K562 (cell line): ENCODE results near the gene HSDL2. TPM values are rescaled to one million over a fixed set of nuclear protein-coding genes. Genes with fewer than 3 reads are reported as not detected.

Experiments
- ARID4B ChIP-seq: sonication (generic); formaldehyde crosslinking; IDR thresholded peaks from 2 replicates; pipeline ENCODE4 v1.8.0; 2022; ENCODE audit warnings: mild to moderate bottlenecking, missing genetic modification reagents
- CXXC5 ChIP-seq: fragments of 250-450 bp; sonication (Bioruptor Pico); IDR thresholded peaks from 2 replicates; pipeline ENCODE4 v1.8.0; 2022; ENCODE audit warnings: inconsistent platforms, mild to moderate bottlenecking, moderate library complexity
- ELK1 ChIP-seq: sonication (generic); formaldehyde crosslinking; IDR thresholded peaks from 2 replicates; pipeline ENCODE4 v1.8.1; 2022; ENCODE audit warnings: missing genetic modification reagents
- NCOA6 ChIP-seq: fragments of 450-650 bp; IDR thresholded peaks from 2 replicates; pipeline ENCODE4 v1.6.1; 2017; ENCODE audit warnings: mild to moderate bottlenecking
- PHF8 ChIP-seq: fragments of 200-600 bp; sonication (generic); IDR thresholded peaks from 2 replicates; pipeline ENCODE4 v1.6.1; 2012; ENCODE audit warnings: mixed run types, mild to moderate bottlenecking, inconsistent platforms, low read length, moderate library complexity, borderline replicate concordance
- PRDM10 ChIP-seq: fragments of 450-650 bp; IDR thresholded peaks from 2 replicates; pipeline ENCODE4 v1.6.1; 2018; ENCODE audit not compliant: partially characterized antibody
- SOX6 ChIP-seq: fragments of 450-650 bp; IDR thresholded peaks from 2 replicates; pipeline ENCODE4 v1.6.1; 2014; ENCODE audit warnings: mild to moderate bottlenecking
- SREBF1 ChIP-seq: fragments of 150-350 bp; IDR thresholded peaks from 2 replicates; pipeline ENCODE4 v1.6.1; 2014; ENCODE audit warnings: antibody characterized with exemption, low read depth, low read length, borderline replicate concordance
- TAF9B ChIP-seq: fragments of 450-650 bp; IDR thresholded peaks from 2 replicates; pipeline ENCODE4 v1.6.1; 2018; ENCODE audit warnings: mild to moderate bottlenecking; ENCODE audit not compliant: partially characterized antibody
- YY1 ChIP-seq, 3 experiments: IDR thresholded peaks; 2 replicates each; pipeline ENCODE4 v1.6.1; 2011; ENCODE audit warnings: low read length in 2 of 3, mild to moderate bottlenecking in 2 of 3, moderate library complexity in 2 of 3, borderline replicate concordance in 1 of 3, control low read depth in 1 of 3, low read depth in 1 of 3; ENCODE audit not compliant: insufficient read depth in 3 of 3, insufficient replicate concordance in 2 of 3, control insufficient read depth in 1 of 3, insufficient read length in 1 of 3; ENCODE audit errors: extremely low read depth in 1 of 3
- ZBTB7A ChIP-seq: IDR thresholded peaks from 2 replicates; pipeline ENCODE4 v1.6.1; 2011; ENCODE audit warnings: low read depth, mild to moderate bottlenecking, low read length, moderate library complexity, borderline replicate concordance; ENCODE audit not compliant: control insufficient read depth
- ZNF316 ChIP-seq: fragments of 450-650 bp; IDR thresholded peaks from 2 replicates; pipeline ENCODE4 v1.6.1; 2016
- ZNF354B ChIP-seq: fragments of 250-450 bp; sonication (Bioruptor Pico); IDR thresholded peaks from 2 replicates; pipeline ENCODE4 v1.4.0; 2020
- ZNF589 ChIP-seq: fragments of 200-800 bp; sonication (Bioruptor generic); IDR thresholded peaks from 2 replicates; pipeline ENCODE4 v1.6.1; 2016; ENCODE audit warnings: low read depth, missing genetic modification characterization, missing compliant biosample characterization
- polyA plus RNA-seq, 8 experiments: library from polyadenylated mRNA; depleted of rRNA in 4 of 8; stranded (reverse) in 5 of 8; unstranded in 3 of 8; fragments of >200 nt; fragmentation: Nextera tagmentation in 2 of 8; fragmentation: Illumina TruSeq in 1 of 8; extraction: Ambion mirVana in 2 of 8; extraction: Trizol in 1 of 8; gene quantifications; 2 replicates each; pipeline versions ENCODE4 v1.2.1 to v1.2.3, GENCODE V29; 2011 to 2014; ENCODE audit warnings: inconsistent platforms in 1 of 8, missing spikeins in 1 of 8
- total RNA-seq, 7 experiments: library from RNA; depleted of rRNA in 6 of 7; stranded (reverse); fragments of >200 nt in 6 of 7; fragmentation: Illumina TruSeq in 2 of 7; extraction: Trizol in 2 of 7; gene quantifications; 2 replicates each; pipeline versions ENCODE4 v1.2.1 to v1.2.3, GENCODE V29; 2011 to 2021; ENCODE audit warnings: low replicate concordance in 1 of 7
- TF ChIP-seq, protein P1 (sequence below), 2 experiments: IDR thresholded peaks; 2 replicates each; pipeline ENCODE4 v1.6.1; 2011; ENCODE audit warnings: borderline replicate concordance in 1 of 2, control low read depth in 1 of 2, low read depth in 1 of 2, low read length in 1 of 2, mild to moderate bottlenecking in 1 of 2, mixed read lengths in 1 of 2, moderate library complexity in 1 of 2; ENCODE audit not compliant: insufficient read depth in 1 of 2, insufficient read length in 1 of 2, poor library complexity in 1 of 2, severe bottlenecking in 1 of 2; ENCODE audit errors: extremely low read depth in 1 of 2

HSDL2 gene
- total and polyA plus RNA-seq, 9 of the 15 experiments (the other 6 are each of a cell fraction or from before 2014, with no cell fraction given), result 22.8 to 74.1 (median 35.6) TPM

DNA sequence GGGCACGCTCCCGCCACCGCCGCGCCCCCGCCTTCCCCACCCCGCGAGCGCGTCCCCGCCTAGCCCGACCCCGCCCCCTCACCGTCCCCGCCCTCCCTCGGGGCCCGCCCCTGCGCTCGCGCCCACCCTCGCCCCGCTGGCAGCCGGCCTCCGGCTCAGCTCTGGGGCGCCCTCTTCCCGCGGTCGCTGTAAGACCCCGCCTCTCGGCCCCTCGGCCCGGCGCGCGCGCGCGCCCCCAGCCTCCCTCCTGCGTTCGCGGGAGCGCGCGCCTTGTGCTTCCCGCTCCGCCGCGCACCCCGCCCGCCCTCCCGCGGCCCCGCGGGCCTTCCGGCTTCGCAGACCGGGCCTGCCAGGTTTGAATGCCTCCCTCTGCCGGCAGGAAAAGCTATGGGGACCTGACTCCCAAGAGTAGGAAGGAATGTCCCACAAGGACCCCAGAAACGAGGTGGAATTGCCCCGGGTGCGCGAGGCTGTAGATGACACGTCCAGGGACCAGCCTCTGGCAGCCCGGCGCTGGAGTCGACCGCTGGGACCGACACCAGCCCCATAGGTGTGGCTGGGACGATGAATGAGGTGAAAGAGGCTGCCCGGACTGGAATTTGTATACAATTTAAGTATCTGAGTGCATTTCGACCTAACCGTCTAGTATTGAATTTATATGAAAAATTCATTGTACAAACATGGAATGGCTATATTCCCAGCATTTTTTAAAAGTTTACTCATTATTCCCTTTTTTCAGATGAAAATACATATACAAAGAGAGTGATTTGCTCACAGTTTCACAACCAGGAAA, 46.1 kb upstream of the HSDL2 start (continued):
- no peak for TF ChIP-seq ELK1 (CRISPR knock-in tag)
- no peak for TF ChIP-seq SREBF1
- no peak for TF ChIP-seq ZNF354B (CRISPR knock-in tag)
- TF ChIP-seq ZNF589 (CRISPR knock-in tag), result peak; percentile 91
- peak; percentile 14; the same call in 1 of the 2 replicates for TF ChIP-seq SOX6
- peak; percentile 10 for TF ChIP-seq TAF9B
- TF ChIP-seq YY1 (IDR thresholded peaks at IDR 0.05; ENCODE audit: borderline replicate concordance in 1 of 3, control insufficient read depth in 1 of 3, extremely low read depth in 1 of 3, insufficient read depth in 3 of 3, insufficient read length in 1 of 3, insufficient replicate concordance in 2 of 3, low read depth in 1 of 3, low read length in 2 of 3), result peak in 1 of 3 experiments; percentile 32
- peak; percentile 64 for TF ChIP-seq PRDM10
- TF ChIP-seq, protein P1, sequence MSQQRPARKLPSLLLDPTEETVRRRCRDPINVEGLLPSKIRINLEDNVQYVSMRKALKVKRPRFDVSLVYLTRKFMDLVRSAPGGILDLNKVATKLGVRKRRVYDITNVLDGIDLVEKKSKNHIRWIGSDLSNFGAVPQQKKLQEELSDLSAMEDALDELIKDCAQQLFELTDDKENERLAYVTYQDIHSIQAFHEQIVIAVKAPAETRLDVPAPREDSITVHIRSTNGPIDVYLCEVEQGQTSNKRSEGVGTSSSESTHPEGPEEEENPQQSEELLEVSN (IDR thresholded peaks at IDR 0.05; ENCODE audit: borderline replicate concordance in 1 of 2, extremely low read depth in 1 of 2, insufficient read depth in 1 of 2, insufficient read length in 1 of 2, low read depth in 1 of 2, low read length in 1 of 2, poor library complexity in 1 of 2, severe bottlenecking in 1 of 2), result peak; percentile 8 to 82
- TF ChIP-seq CXXC5 (CRISPR knock-in tag), result 0 out of 2 replicates have a peak, but pooled peaks have one; percentile 39
- peak; percentile 66 for TF ChIP-seq PHF8
- no peak for TF ChIP-seq ARID4B (CRISPR knock-in tag)
- no peak for TF ChIP-seq ZNF316
- TF ChIP-seq ZBTB7A, result peak; percentile 99
- TF ChIP-seq NCOA6, result 0 out of 2 replicates have a peak, but pooled peaks have one; percentile 15
